ENCODE results near the gene SLC27A3.

The SLC27A3 gene

DNA sequence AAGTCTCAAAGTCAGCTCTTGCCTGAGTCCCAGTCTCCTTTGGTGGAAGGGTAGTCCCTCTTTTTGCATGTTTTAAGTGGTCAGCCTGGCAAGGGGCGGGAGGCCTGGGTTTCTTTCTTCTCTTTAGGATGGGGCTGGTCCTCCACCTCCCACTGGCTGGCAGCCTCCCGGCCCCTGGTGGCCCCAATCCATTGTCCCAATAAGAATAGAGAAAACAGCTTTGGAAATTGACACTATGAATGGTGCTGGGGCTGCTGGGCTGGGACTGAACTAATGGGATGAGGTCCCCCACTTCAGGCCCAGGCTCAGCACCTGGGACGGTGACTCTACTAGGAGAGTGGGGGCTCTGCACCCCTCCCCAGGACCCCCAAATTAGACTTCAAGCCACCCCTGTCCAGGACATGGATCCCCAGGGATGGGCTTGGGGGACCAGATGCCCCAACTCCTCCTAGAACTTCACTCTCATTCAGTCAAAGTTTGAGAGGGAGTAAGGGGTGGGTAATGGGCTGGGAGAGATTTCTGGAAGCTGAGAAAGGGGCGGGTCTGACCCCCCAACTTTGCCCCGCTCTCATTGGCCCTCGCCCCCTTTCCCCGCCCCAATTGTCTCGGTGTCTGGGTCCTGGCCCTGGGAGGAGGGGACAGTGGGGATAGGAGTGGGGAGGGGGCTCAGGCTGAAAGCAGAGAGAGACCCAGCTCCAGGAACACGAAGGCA, 18.2 kb downstream of the SLC27A3 start:
- TF ChIP-seq, protein P1, sequence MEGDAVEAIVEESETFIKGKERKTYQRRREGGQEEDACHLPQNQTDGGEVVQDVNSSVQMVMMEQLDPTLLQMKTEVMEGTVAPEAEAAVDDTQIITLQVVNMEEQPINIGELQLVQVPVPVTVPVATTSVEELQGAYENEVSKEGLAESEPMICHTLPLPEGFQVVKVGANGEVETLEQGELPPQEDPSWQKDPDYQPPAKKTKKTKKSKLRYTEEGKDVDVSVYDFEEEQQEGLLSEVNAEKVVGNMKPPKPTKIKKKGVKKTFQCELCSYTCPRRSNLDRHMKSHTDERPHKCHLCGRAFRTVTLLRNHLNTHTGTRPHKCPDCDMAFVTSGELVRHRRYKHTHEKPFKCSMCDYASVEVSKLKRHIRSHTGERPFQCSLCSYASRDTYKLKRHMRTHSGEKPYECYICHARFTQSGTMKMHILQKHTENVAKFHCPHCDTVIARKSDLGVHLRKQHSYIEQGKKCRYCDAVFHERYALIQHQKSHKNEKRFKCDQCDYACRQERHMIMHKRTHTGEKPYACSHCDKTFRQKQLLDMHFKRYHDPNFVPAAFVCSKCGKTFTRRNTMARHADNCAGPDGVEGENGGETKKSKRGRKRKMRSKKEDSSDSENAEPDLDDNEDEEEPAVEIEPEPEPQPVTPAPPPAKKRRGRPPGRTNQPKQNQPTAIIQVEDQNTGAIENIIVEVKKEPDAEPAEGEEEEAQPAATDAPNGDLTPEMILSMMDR (IDR thresholded peaks at IDR 0.05; ENCODE audit: low read depth, low read length): no peak
- no peak for DNase-seq (ENCODE audit: extremely low read depth, low read depth)

DNA sequence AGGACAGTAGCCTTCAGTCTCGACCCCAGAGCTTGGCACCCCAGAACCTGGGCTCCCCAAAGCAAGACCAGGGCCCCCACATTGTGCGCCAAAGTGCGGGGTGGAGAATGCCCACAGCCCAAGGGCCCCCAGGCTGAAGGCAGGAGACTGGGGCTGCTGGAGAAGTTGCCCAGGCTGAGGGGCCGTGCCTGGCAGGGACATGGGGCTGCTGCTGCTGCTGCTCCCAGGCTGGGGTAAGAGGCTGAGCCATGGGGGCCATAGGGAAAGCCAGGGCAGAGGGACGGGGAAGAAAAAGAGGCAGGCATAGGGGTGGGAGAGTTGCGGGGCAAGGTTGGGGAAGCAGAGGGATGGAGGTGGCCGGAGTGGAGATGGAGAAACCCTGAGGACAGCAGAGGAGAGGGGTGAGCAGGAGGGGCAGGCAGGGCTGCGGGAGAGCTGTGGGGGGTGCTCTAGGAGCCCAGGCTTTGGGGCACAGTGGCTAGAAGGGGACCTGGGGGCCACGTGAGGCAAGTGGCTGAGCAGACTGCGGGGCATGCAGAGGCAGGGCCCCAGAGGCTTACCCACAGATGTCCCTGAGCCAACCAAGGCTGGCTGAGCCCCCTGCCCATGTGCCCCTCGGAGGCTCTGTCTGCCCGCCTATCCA, 18.9 kb downstream of the SLC27A3 start:
- DNase-seq (ENCODE audit: extremely low read depth, low read depth): no peak
- TF ChIP-seq, protein P1 (IDR thresholded peaks at IDR 0.05; ENCODE audit: low read depth, low read length): no peak

DNA sequence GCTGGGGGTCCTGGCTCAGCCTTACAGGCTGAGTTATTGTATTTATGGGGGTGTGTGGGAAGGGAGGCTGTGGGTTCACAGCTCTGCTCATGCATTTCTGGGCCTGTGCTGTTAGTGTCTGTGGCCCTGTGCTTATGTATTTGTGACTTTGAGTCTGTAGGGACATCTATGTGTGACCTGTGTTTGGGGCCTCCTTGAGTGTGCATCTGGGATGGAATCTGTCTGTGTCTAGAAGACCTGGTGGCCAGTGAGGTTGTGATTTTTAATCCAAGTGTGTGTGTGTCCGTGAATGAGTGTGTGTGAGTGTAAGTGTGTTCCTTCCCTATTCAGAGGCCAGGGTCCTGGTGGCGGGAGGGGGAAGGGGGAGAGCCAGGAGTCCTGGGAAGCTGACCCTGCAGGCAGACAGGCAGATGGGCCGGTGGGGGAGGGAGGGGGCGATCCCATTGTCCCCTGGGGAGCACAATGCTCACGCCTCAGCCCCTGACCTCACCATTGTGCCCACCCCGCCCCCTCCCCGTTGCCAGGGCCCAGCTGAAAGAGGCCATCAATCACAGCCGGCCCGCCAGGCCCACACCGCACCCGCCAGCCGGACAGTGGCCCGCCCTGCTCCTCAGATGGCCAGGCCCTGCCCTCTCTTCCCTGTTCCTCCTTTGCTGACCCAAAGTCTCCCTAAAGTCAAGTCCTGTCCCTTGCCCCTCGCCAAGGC, 19.6 kb downstream of the SLC27A3 start:
- DNase-seq (ENCODE audit: extremely low read depth, low read depth): no peak
- TF ChIP-seq, protein P1 (IDR thresholded peaks at IDR 0.05; ENCODE audit: low read depth, low read length): no peak

DNA sequence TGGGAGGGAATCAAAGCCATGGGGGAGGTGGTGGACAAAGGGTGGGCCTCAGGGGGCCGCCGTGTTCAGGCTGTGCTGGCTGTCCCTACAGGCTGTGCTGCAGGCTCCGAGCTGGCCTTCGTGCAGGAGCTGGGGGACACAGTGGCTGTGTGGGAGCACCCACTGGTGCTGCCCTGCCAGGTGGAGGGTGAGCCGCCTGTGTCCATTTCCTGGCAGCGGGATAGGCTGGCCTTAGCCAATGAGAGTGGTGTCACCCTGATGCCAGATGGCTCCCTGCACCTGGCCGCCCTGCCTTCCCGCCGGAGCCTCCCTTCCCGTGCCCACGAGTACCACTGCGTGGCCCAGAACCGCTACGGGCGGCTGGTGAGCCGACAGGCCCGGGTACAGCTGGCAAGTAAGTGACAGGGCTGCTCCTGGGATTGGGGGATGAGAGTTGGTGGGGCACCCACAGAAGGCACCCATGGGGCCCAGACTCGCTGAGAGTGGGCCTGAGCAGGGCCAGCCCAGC, 20.2 kb downstream of the SLC27A3 start:
- no peak for DNase-seq (ENCODE audit: extremely low read depth, low read depth)
- TF ChIP-seq, protein P1 (IDR thresholded peaks at IDR 0.05; ENCODE audit: low read depth, low read length): no peak

DNA sequence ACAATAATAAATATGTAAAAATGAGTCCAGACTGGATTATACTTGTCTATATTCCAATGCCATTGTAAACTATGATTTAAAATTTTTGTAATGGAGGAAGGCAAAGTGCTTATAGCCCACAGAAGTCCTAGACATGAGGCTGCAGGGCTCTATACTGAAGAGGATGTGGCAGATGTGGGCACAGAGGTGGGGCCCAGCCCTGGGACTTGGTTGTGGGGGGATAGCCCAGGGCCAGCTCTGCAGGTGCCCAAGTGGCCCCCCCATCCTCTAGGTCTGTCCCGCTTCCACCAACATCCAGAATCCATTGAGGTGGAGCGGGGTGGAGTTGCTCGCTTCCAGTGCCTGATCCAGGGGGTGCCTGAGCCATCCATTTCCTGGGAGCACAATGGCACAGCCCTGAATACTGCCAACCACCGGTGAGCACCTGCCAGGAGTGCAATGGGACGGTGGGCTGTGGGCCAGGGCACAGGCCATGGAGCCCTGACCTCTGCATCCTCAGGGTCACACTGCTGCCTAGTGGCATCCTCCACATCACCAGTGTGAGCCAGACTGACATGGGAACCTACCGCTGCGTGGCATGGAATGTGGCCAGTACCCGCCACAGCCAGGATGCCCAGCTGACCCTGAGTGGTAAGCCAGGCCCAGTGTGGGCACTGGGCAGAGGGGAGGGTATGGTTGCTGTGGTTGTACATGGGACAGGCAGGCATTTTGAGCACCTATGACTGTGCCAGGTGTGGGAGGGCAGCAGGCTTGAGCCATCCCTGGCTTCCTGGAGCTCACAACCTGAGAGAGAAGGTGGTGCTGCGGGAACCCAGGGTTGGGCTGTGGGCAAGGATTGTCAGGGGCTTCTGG, 21.0 kb downstream of the SLC27A3 start:
- no peak for DNase-seq (ENCODE audit: extremely low read depth, low read depth)
- TF ChIP-seq, protein P1 (IDR thresholded peaks at IDR 0.05; ENCODE audit: low read depth, low read length): no peak

DNA sequence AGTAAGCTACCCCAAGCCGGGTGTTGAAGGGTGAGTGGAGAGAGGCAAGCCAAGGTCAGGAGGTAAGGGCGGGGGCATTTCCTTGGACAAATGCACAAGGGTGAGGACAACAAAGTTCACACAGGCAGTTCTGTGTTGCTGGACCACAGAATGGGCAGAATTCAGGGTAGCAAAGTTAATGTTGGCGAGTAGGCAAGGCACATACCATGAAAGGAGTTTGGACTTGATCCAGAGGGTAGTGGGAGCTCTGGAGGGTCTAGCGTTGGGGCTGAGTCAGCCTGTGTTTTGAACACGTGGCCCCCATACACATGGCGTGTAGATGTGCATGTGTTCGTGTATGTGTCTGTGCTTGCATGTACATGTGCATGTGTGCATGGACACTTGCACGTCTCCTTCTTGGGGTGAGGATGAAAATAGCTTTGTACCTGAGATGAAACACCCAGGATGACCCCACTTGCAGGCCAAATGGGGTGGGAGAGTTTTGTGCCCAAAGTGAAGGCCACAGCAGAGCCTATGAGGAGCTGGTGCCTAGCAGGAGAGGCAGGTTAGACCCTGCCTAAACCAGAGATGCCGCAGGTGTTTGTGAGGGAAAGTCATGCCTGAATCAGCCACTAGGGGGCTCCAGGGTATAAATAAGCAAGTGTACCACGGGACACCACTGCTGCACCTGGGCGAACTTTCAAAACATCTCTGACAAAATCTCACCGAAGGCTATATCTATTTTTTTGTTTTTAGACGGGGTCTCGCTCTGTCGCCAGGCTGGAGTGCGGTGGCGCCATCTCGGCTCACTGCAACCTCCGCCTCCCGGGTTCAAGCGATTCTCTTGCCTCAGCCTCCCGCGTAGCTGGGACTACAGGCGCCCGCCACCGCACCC, 21.8 kb downstream of the SLC27A3 start:
- TF ChIP-seq, protein P1 (IDR thresholded peaks at IDR 0.05; ENCODE audit: low read depth, low read length): peak; percentile 80
- DNase-seq (ENCODE audit: extremely low read depth, low read depth): no peak

Data from AG09319 (cell line).